ENCODE measurements around the gene ADH5.
"Not testable (repeated sequence)": the region's sequence is repeated elsewhere in the genome, so short reads cannot be mapped to it uniquely, and the experiment has no call there.

Gene ADH5

DNA sequence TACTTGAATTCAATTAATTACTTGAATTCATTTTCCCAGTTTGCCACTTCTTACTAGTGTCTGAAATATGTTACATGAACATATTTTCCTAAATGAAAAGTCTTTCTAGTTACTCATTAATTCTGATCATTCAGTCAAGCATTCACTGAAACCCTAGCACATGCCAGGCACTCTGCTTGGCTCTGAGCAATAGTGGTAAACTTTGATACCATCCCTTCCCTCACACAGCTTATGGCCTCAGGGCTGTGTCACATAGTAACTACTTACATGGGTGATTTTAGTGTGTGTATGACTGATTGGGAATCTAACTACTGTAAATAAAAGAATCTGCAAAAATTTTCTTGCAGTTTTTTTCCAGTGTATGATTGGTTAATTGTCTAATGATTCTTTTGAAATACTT is 60.4 kb downstream of the ADH5 start:
- no peak for DNase-seq

DNA sequence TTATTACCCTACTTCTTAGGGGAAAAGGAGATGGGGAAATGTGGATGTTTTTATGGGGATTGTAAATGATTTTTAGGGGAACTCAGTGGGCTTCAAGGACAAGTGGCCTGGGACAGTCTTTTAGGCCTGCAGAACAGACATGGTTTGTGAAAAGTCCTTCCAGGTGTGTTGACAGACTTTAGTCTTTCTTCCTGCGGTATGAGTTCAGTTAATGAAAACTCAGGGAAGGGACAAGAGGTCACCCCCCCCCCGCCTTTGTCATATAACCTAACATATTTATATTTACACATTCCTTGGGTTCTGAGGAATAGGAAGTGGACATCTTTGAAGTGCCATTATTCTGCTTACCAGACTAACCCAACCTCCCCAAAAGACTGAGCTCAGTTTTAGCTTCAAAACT is 61.3 kb downstream of the ADH5 start:
- no peak for DNase-seq

GRCh38 chr4:99025506-99025905 is 63.1 kb downstream of the ADH5 start:
- no peak for DNase-seq

DNA sequence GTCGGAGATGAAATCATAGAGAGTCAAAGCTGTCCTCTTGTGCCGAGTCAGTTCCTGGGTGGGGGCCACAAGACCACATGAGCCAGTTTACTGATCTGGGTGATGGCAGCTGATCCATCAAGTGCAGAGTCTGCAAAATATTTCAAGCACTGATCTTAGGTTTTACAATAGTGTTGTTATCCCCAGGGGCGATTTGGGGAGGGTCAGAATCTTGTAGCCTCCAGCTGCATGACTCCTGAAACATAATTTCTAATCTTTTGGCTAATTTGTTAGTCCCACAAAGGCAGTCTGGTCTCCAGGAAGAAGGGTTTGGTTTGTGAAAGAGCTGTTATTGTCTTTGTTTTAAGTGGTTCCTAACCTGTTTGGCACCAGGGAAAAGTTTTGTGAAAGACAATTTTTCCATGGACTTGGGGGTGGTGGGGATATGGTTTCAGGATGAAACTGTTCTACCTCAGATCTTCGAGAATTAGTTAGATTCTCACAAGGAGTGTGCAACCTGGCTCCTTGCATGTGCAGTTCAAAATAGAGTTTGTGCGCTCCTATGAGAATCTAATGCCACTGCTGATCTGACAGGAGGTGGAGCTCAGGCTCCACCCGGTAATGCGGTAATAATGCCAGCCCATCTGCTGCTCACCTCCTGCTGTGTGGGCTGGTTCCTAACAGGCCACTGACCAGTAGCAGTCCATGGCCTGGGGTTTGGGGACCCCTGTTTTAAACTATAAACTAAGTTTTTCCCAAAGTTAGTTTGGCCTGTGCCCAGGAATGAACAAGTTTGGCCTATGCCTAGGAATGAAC is 63.9 kb downstream of the ADH5 start:
- DNase-seq: no peak

- not testable (repeated sequence) for DNase-seq
Observed at GRCh38 chr4:99023800-99024251, 64.8 kb downstream of the ADH5 start.

DNA sequence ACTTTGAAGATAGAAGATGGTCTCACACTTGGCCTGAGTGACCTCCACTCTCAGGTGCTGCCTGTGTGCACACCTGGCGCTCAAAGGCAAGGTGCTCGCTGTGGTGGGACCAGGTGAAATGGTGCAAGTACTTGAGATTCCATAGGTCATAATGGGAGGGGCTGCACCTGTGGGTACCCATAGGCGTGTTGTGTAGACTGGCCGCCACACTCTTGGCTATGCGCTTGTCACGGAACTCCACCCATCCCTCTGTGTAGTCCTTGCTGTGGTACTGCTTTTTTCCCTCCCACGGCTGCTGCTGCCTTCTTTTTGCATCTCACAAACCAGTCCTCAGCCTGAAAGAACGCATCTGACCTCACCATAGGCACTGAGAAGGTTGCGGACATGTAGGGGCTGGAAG is 66.0 kb downstream of the ADH5 start:
- no peak for DNase-seq

DNA sequence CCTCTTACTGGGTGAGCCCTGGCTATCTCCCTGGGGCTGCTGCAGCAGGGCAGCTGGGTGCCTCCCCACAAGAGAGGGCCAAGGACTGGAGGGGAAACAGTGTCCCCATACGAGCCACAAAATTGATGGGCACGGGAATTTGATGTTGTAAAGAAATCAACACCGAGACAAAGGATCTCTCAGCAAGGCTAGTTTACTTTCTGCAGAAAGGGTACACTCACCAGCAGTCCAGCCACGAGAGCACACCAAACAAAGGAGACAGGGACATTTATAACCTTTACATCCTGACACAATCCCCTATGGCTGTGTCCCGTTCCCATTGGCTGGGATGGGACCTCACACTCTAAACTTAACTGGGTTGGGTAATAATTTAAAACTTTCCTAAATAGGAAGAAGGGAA is 67.2 kb downstream of the ADH5 start:
- no peak for DNase-seq
